GM12891 (cell line): Measurements from ENCODE around the gene ZNF764.

Source experiments
- PAX5 ChIP-seq: IDR thresholded peaks from 2 replicates; pipeline ENCODE4 v1.6.1; 2011; ENCODE audit warnings: low read length, moderate library complexity, mild to moderate bottlenecking; ENCODE audit not compliant: insufficient read depth, severe bottlenecking
- POLR2A ChIP-seq: IDR thresholded peaks from 2 replicates; pipeline ENCODE4 v1.6.1; 2011; ENCODE audit warnings: low read depth, low read length, control low read depth
- POLR2AphosphoS5 ChIP-seq: IDR thresholded peaks from 2 replicates; pipeline ENCODE4 v1.6.1; 2011; ENCODE audit warnings: low read depth, low read length, control low read depth
- POU2F2 ChIP-seq: IDR thresholded peaks from 2 replicates; pipeline ENCODE4 v1.6.1; 2011; ENCODE audit warnings: low read depth, mild to moderate bottlenecking, control low read depth, low read length, moderate library complexity
- SPI1 ChIP-seq: IDR thresholded peaks from 2 replicates; pipeline ENCODE4 v1.6.1; 2011; ENCODE audit warnings: low read depth, low read length, control low read depth
- TAF1 ChIP-seq: IDR thresholded peaks from 2 replicates; pipeline ENCODE4 v1.6.1; 2011; ENCODE audit warnings: low read depth, low read length, control low read depth

DNA sequence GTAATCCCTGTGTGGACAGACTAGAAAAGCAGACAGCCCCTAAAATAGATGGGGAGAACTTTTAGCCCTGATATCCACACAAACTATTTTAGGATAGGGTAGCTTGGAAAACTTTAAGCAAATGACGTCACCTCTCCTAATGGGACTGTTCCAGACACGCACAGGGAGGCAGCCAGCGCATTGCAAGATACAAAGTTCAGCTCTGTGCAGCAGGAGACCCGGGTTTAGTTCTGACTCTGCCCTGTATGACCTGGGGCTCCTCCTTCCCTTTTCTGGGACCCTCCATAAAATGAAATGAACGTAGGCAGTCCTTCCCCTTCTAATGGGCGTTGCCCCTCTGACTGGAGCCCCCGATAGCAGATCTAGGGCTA lies 45.8 kb upstream of the ZNF764 start:
- TF ChIP-seq POLR2AphosphoS5, result no peak
- no peak for TF ChIP-seq TAF1
- TF ChIP-seq POLR2A, result no peak
- no peak for TF ChIP-seq SPI1
- TF ChIP-seq POU2F2, result no peak
- TF ChIP-seq PAX5, result no peak
